Measurements from ENCODE around the gene USP43.

GRCh38 chr17:9672266-9672665 is 26.9 kb downstream of the USP43 start:
- TF ChIP-seq CTCF (IDR thresholded peaks at IDR 0.05; ENCODE audit: low read depth, low read length), result no peak
- no peak for TF ChIP-seq EZH2phosphoT487 (IDR thresholded peaks at IDR 0.05; ENCODE audit: low read depth)

Data from OCI-LY3 (cell line).